Endothelial cell of umbilical vein (primary cell): ENCODE data around the gene USP48. TPM values are rescaled to one million over a fixed set of nuclear protein-coding genes. Genes with fewer than 3 reads are reported as not detected.

ENCODE experiments used
- BruUV-seq: library from RNA; stranded (reverse); fragments of 400-500 nt; replicated peaks from 2 replicates; lab custom pipeline; 2021; lab: Mats Ljungman, UMichigan
- CTCF ChIA-PET: fragments of 300-600, 350-600 bp; sonication (Branson Sonifier 250); formaldehyde crosslinking; loops from one replicate; lab custom pipeline; 2021; ENCODE audit warnings: antibody characterized with exemption, inconsistent platforms; lab: Charles Lee
- POLR2A ChIA-PET: fragments of 300-600, 350-600 bp; sonication (Branson Sonifier 250); formaldehyde crosslinking; loops from one replicate; lab custom pipeline; 2021; ENCODE audit warnings: antibody characterized with exemption, inconsistent platforms; lab: Charles Lee
- DNase-seq: peaks from one replicate; pipeline ENCODE4 v3.0.0-alpha.2; 2011; ENCODE audit warnings: low read depth, low spot score
- FAIRE-seq: peaks from 2 replicates; lab custom pipeline; 2011; peaks lifted over from hg19 to GRCh38; lab: Jason Lieb, UNC
- H2AFZ ChIP-seq: 2 replicates; pipeline ENCODE4 v1.6.0; 2012; ENCODE audit warnings: low read depth, low read length, control low read depth, inconsistent platforms
- H3K27ac ChIP-seq: 2 replicates; pipeline ENCODE4 v1.5.1; 2011; ENCODE audit warnings: low read depth, mild to moderate bottlenecking, control low read depth, low read length, moderate library complexity; ENCODE audit not compliant: insufficient read depth
- H3K27me3 ChIP-seq, 2 experiments: 2 replicates each; pipeline versions ENCODE4 v1.6.0 to v1.6.1; 2011; ENCODE audit warnings: low read length in 2 of 2, mixed read lengths in 1 of 2; ENCODE audit not compliant: control insufficient read depth in 2 of 2, insufficient read depth in 2 of 2
- H3K36me3 ChIP-seq, 2 experiments: 2 replicates in 1 of 2; 3 replicates in 1 of 2; pipeline ENCODE4 v1.5.1; 2011; ENCODE audit warnings: low read length in 2 of 2, mild to moderate bottlenecking in 1 of 2, moderate library complexity in 1 of 2; ENCODE audit not compliant: control insufficient read depth in 2 of 2, insufficient read depth in 2 of 2; ENCODE audit errors: extremely low read depth in 1 of 2
- H3K4me1 ChIP-seq: 3 replicates; pipeline ENCODE4 v1.5.1; 2011; ENCODE audit warnings: mild to moderate bottlenecking, low read length; ENCODE audit not compliant: control insufficient read depth, insufficient read depth; ENCODE audit errors: extremely low read depth
- H3K4me2 ChIP-seq: 2 replicates; pipeline ENCODE4 v1.6.1; 2011; ENCODE audit warnings: low read length, control low read depth, mixed read lengths; ENCODE audit not compliant: insufficient read depth
- H3K4me3 ChIP-seq, 3 experiments: fragments of 200-600 bp in 1 of 3; sonication (generic), shearing (Covaris generic) in 1 of 3; replicated peaks in 1 of 3; 2 replicates each; pipeline ENCODE4 v1.5.1; 2011 to 2016; ENCODE audit warnings: control low read depth in 3 of 3, low read length in 3 of 3, mild to moderate bottlenecking in 2 of 3, inconsistent platforms in 1 of 3, low read depth in 1 of 3, moderate library complexity in 1 of 3; ENCODE audit not compliant: insufficient read depth in 1 of 3
- H3K79me2 ChIP-seq: 2 replicates; pipeline ENCODE4 v1.6.0; 2012; ENCODE audit warnings: low read length, inconsistent platforms; ENCODE audit not compliant: control insufficient read depth, insufficient read depth
- H3K9ac ChIP-seq: replicated peaks from 2 replicates; pipeline ENCODE3; 2011; ENCODE audit warnings: low read length, control low read depth; ENCODE audit not compliant: insufficient read depth; ENCODE audit errors: extremely low read depth
- H3K9me1 ChIP-seq: replicated peaks from 3 replicates; pipeline ENCODE4 v1.6.0; 2011; ENCODE audit warnings: mild to moderate bottlenecking, low read length; ENCODE audit not compliant: control insufficient read depth, insufficient read depth; ENCODE audit errors: extremely low read depth
- H3K9me3 ChIP-seq: replicated peaks from 2 replicates; pipeline ENCODE4 v1.5.1; 2012; ENCODE audit warnings: low read length, inconsistent platforms; ENCODE audit not compliant: control insufficient read depth, insufficient read depth
- H4K20me1 ChIP-seq: replicated peaks from 2 replicates; pipeline ENCODE3; 2011; ENCODE audit warnings: mild to moderate bottlenecking, low read length; ENCODE audit not compliant: control insufficient read depth, insufficient read depth; ENCODE audit errors: extremely low read depth
- CTCF ChIP-seq, 2 donors: IDR thresholded peaks; 1 replicate in 1 of 2; 2 replicates in 1 of 2; pipeline ENCODE4 v1.5.1; 2011; ENCODE audit warnings: low read length in 2 of 2, mild to moderate bottlenecking in 2 of 2, moderate library complexity in 2 of 2, control low read depth in 1 of 2, inconsistent platforms in 1 of 2, low read depth in 1 of 2; ENCODE audit not compliant: insufficient read depth in 1 of 2; ENCODE audit errors: extremely low read depth in 1 of 2
- EZH2 ChIP-seq: IDR thresholded peaks from 2 replicates; pipeline ENCODE4 v1.6.1; 2012; ENCODE audit warnings: borderline replicate concordance, low read depth, mild to moderate bottlenecking, moderate library complexity, low read length, inconsistent platforms; ENCODE audit not compliant: severe bottlenecking
- MAX ChIP-seq: IDR thresholded peaks from 2 replicates; pipeline ENCODE4 v1.6.1; 2011; ENCODE audit not compliant: insufficient read depth, insufficient read length
- dilution Hi-C: fragments of 300-500 bp; cut with MboI; formaldehyde crosslinking; loops from one replicate; pipeline ENCODE4 v1.15.0; 2019; ENCODE audit warnings: low sequenced_read_pairs; ENCODE audit not compliant: extremely low pct_ligation_motif_present
- intact Hi-C: fragments of 100-400 bp; cut with micrococcal nuclease; formaldehyde crosslinking; loops from one replicate; pipeline ENCODE4 v1.10.0; 2022
- polyA plus RNA-seq, 4 experiments: library from polyadenylated mRNA; depleted of rRNA in 3 of 4; stranded (reverse) in 3 of 4; unstranded in 1 of 4; fragments of >200 nt; gene quantifications; 2 replicates each; pipeline versions ENCODE4 v1.2.1 to v1.2.3, GENCODE V29; 2011 to 2012; ENCODE audit warnings: missing spikeins in 1 of 4
- total RNA-seq: library from RNA; stranded (reverse); gene quantifications from 2 replicates; pipeline ENCODE4 v1.2.3, GENCODE V29; 2021

The USP48 gene
- total and polyA plus RNA-seq, 2 donors (not counting 3 experiments of a cell fraction or from before 2014, with no cell fraction given) = 27.2 to 149 TPM

DNA sequence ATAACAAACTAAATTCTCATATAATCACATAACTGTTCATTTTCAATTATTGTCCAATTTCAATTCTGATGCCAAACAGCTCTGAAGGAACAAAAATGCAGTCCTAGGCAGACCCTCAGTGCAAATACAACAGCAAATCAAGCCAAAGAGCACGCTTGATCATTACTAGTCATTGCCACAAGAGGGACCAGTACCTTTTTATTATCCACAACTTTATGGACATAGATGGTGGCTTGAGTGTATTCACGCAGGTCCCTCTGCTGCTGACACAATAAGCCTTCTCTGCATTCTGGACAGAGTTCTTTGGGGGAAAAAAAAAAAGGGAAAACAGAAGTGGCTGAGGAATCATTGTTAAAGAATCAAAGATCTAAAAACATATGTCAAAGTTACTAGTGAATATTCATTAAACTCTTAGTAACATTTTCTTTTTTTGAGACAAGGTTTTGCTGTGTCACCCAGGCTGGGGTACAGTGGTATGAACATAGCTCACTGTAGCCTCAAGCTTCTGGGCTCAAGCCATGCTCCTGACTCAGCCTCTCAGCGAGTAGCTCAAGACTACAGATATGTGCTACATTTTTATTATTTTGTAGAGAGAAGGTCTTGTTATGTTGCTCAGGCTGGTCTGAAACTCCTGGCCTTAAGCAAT lies 79.5 kb downstream of the USP48 start:
- dilution Hi-C loops = no loop called here
- FAIRE-seq (no peak), DNase-seq (peak; percentile 72)
- H3K4me3 ChIP-seq = no peak overlapping the region
- no peak overlapping the region for H3K9ac ChIP-seq
- H3K9me3 ChIP-seq = no peaks in the 10 kb centered on the region
- no peak for TF ChIP-seq EZH2
- TF ChIP-seq MAX = no peak
- peak; percentile 42 to 46 for TF ChIP-seq CTCF (IDR thresholded peaks at IDR 0.05; ENCODE audit: extremely low read depth in 1 of 2, insufficient read depth in 1 of 2, low read depth in 1 of 2, low read length in 2 of 2)
- CTCF ChIA-PET = interaction anchor here (0.6 to 2.6 kb wide), 11 partner anchors 8 to 107 kb away, joined by 3 to 28 read pairs (median 3); partner anchors contain the start of gene USP48
- peak overlapping the region; percentile 28 for H3K27ac ChIP-seq
- intact Hi-C loops = loop anchor here (1.0 to 10.0 kb wide), 3 partner anchors 79 to 321 kb away; no protein-coding TSS in a partner anchor
- H4K20me1 ChIP-seq = no peaks in the 10 kb centered on the region
- BruUV-seq = no TSS peak
- H3K4me1 ChIP-seq = peaks cover 20% of the 10 kb centered on the region
- peaks cover 18 to 43% of the 10 kb centered on the region in 2 experiments for H3K36me3 ChIP-seq
- H3K79me2 ChIP-seq = peaks cover 19% of the 10 kb centered on the region
- POLR2A ChIA-PET = interaction anchor here (0.7 to 0.8 kb wide), 2 partner anchors 16 to 112 kb away, joined by 3 to 5 read pairs; no protein-coding TSS in a partner anchor
- no peak overlapping the region for H2AFZ ChIP-seq
- H3K27me3 ChIP-seq = no peaks in the 10 kb centered on the region
- no peak overlapping the region for H3K4me2 ChIP-seq
- H3K9me1 ChIP-seq = no peaks in the 10 kb centered on the region
